Upper lobe of left lung (tissue), 6 donors: Measurements from ENCODE around the gene MMP14. TPM values are rescaled to one million over a fixed set of nuclear protein-coding genes. Genes with fewer than 3 reads are reported as not detected.

Source experiments
- ATAC-seq, 2 donors: fragments of 200-7000 bp; cut with Tn5 transposase; one replicate each; pipeline ENCODE4 v1.9.1; 2022; ENCODE audit warnings: mild to moderate bottlenecking in 2 of 2, moderate library complexity in 2 of 2; ENCODE audit not compliant: low FRiP score in 2 of 2
- DNase-seq, 2 donors: peaks; one replicate each; pipeline ENCODE4 v3.0.0-alpha.2; 2019 to 2020
- H3K27ac ChIP-seq, 4 donors: fragments of 200-600 bp; sonication (generic); one replicate each; pipeline ENCODE4 v1.5.1; 2016 to 2019
- H3K27me3 ChIP-seq, 4 donors: fragments of 200-600 bp; sonication (generic); one replicate each; pipeline ENCODE4 v1.5.1; 2017 to 2019
- H3K36me3 ChIP-seq, 4 donors: fragments of 200-600 bp; sonication (generic); one replicate each; pipeline ENCODE4 v1.5.1; 2016 to 2019
- H3K4me1 ChIP-seq, 4 donors: fragments of 200-600 bp; sonication (generic); one replicate each; pipeline ENCODE4 v1.5.1; 2018 to 2019
- H3K4me3 ChIP-seq, 4 donors: fragments of 200-600 bp; sonication (generic); one replicate each; pipeline ENCODE4 v1.5.1; 2017 to 2019; ENCODE audit warnings: mild to moderate bottlenecking in 2 of 4, moderate library complexity in 1 of 4
- H3K9me3 ChIP-seq, 4 donors: fragments of 200-600 bp; sonication (generic); one replicate each; pipeline ENCODE4 v1.5.1; 2018 to 2019
- CTCF ChIP-seq, 6 experiments: fragments of 450-650 bp in 4 of 6; fragments of 200-600 bp in 2 of 6; sonication (generic) in 2 of 6; IDR thresholded peaks; one replicate each; pipeline ENCODE4 v1.5.1; 2016 to 2019; ENCODE audit warnings: antibody characterized with exemption in 6 of 6
- EP300 ChIP-seq, 4 donors: sonication (generic); formaldehyde crosslinking; IDR thresholded peaks; one replicate each; pipeline ENCODE4 v1.5.1; 2017; ENCODE audit warnings: antibody characterized with exemption in 4 of 4, control low read depth in 2 of 4
- POLR2A ChIP-seq, 4 donors: fragments of 450-650 bp; IDR thresholded peaks; one replicate each; pipeline ENCODE4 v1.5.1; 2016 to 2017; ENCODE audit warnings: antibody characterized with exemption in 4 of 4, mild to moderate bottlenecking in 2 of 4
- POLR2AphosphoS5 ChIP-seq, 2 donors: sonication (generic); formaldehyde crosslinking; IDR thresholded peaks; one replicate each; pipeline ENCODE4 v1.5.1; 2017; ENCODE audit warnings: antibody characterized with exemption in 2 of 2
- WGBS, 2 donors: methylation state at CpG; one replicate each; pipeline ENCODE4 v1.1.5; 2017 to 2018; 5-methylcytosine and 5-hydroxymethylcytosine counted together
- total RNA-seq, 6 donors: library from RNA; depleted of rRNA in 4 of 6; stranded (reverse); fragments of >200 nt in 4 of 6; gene quantifications; one replicate each; pipeline versions ENCODE4 v1.1.0 to v1.2.1, GENCODE V29; 2016 to 2021
- donor health status: DM: no; HTN: no; CAD: no; lungs with moderate emphysema.
- donor health status: DM: no; HTN: yes; CAD: no; lungs with severe emphysema.

Gene MMP14
- total RNA-seq, 6 donors from 2014 or later: 53.4 to 157 (median 104) TPM

GRCh38 chr14:22877000-22877501 lies 40.7 kb downstream of the MMP14 start:
- Histone ChIP-seq H3K4me1 (peaks cover 10 to 23% (median 13%) of the 10 kb centered on the region in 4 donors), H3K36me3 (peaks cover 42 to 65% (median 55%) of the 10 kb centered on the region in 4 donors), H3K27ac (no peak overlapping the region), H3K27me3 (no peaks in the 10 kb centered on the region), H3K4me3 (no peak overlapping the region), H3K9me3 (no peaks in the 10 kb centered on the region)
- no peak for ATAC-seq
- 98% methylated on average over 8 to 22 of the region's 22 CpGs for WGBS, 2 donors
- peak in 1 of 2 donors; percentile 81 for DNase-seq
- TF ChIP-seq POLR2A (IDR thresholded peaks at IDR 0.05) (no peak), EP300 (IDR thresholded peaks at IDR 0.05) (no peak), CTCF (IDR thresholded peaks at IDR 0.05) (no peak), POLR2AphosphoS5 (IDR thresholded peaks at IDR 0.05) (no peak)

- Histone ChIP-seq H3K27me3 (no peaks in the 10 kb centered on the region), H3K36me3 (peaks cover 41 to 60% (median 51%) of the 10 kb centered on the region in 4 donors), H3K27ac (no peak overlapping the region), H3K9me3 (no peaks in the 10 kb centered on the region), H3K4me1 (peaks cover 9 to 26% (median 17%) of the 10 kb centered on the region in 4 donors), H3K4me3 (no peak overlapping the region)
- TF ChIP-seq POLR2A (IDR thresholded peaks at IDR 0.05) (no peak), EP300 (IDR thresholded peaks at IDR 0.05) (no peak), POLR2AphosphoS5 (IDR thresholded peaks at IDR 0.05) (no peak), CTCF (IDR thresholded peaks at IDR 0.05) (no peak)
- ATAC-seq: no peak
- 77 to 83% methylated on average over 7 to 8 of the region's 8 CpGs for WGBS, 2 donors
- DNase-seq: no peak
Measured at GRCh38 chr14:22878271-22879246, 42.2 kb downstream of the MMP14 start.

- no peak for DNase-seq
- ATAC-seq: no peak
- no peaks in the 10 kb centered on the region for H3K27me3 ChIP-seq
- H3K4me1 ChIP-seq: peaks cover 11 to 27% (median 24%) of the 10 kb centered on the region in 4 donors
- H3K36me3 ChIP-seq: peaks cover 13 to 25% (median 16%) of the 10 kb centered on the region in 4 donors
- H3K27ac ChIP-seq: no peak overlapping the region
- H3K9me3 ChIP-seq: no peaks in the 10 kb centered on the region
- WGBS, 2 donors: 34 to 41% methylated on average over 7 of the region's 7 CpGs
- no peak for TF ChIP-seq EP300 (IDR thresholded peaks at IDR 0.05)
- TF ChIP-seq POLR2A (IDR thresholded peaks at IDR 0.05): no peak
- TF ChIP-seq CTCF (IDR thresholded peaks at IDR 0.05): no peak
- no peak for TF ChIP-seq POLR2AphosphoS5 (IDR thresholded peaks at IDR 0.05)
- no peak overlapping the region for H3K4me3 ChIP-seq
Measured at GRCh38 chr14:22882064-22882463, 45.7 kb downstream of the MMP14 start.

GRCh38 chr14:22882529-22883172 lies 46.3 kb downstream of the MMP14 start:
- DNase-seq (no peak), ATAC-seq (no peak)
- TF ChIP-seq CTCF (IDR thresholded peaks at IDR 0.05) (no peak), POLR2AphosphoS5 (IDR thresholded peaks at IDR 0.05) (no peak), EP300 (IDR thresholded peaks at IDR 0.05) (no peak), POLR2A (IDR thresholded peaks at IDR 0.05) (no peak)
- peaks cover 11 to 32% (median 28%) of the 10 kb centered on the region in 4 donors for H3K4me1 ChIP-seq
- H3K27ac ChIP-seq: no peak overlapping the region
- whole genome bisulfite sequencing, 2 donors: 30 to 32% methylated on average over 6 of the region's 6 CpGs
- H3K36me3 ChIP-seq: peaks cover 7 to 19% (median 10%) of the 10 kb centered on the region in 4 donors
- H3K4me3 ChIP-seq: no peak overlapping the region
- H3K9me3 ChIP-seq: no peaks in the 10 kb centered on the region
- no peaks in the 10 kb centered on the region for H3K27me3 ChIP-seq
